ENCODE results near the gene ANOS1. TPM values are rescaled to one million over a fixed set of nuclear protein-coding genes. Genes with fewer than 3 reads are reported as not detected.

Gene ANOS1
- total RNA-seq, 1 donor from 2014 or later, result 1.7 TPM

GRCh38 chrX:8738588-8739189, 6.8 kb upstream of the ANOS1 start:
- TF ChIP-seq CTCF (IDR thresholded peaks at IDR 0.05), result peak; percentile 17 to 60 (median 48)
- peaks cover 4% of the 10 kb centered on the region for H3K27me3 ChIP-seq
- intact Hi-C loops (cut with DNase I), result loop anchor here (5.0 kb wide), 1 partner anchor 556 kb away; no protein-coding TSS in a partner anchor
- no peak overlapping the region for H3K27ac ChIP-seq
- DNase-seq (ENCODE audit: low spot score in 2 of 2), result no peak
- H3K4me1 ChIP-seq, result no peaks in the 10 kb centered on the region
- no peaks in the 10 kb centered on the region for H3K36me3 ChIP-seq
- H3K9me3 ChIP-seq, result no peaks in the 10 kb centered on the region
- no peak overlapping the region for H3K4me3 ChIP-seq

- no peak for TF ChIP-seq CTCF (IDR thresholded peaks at IDR 0.05)
- Histone ChIP-seq H3K4me1 (no peaks in the 10 kb centered on the region), H3K9me3 (no peaks in the 10 kb centered on the region), H3K27ac (no peak overlapping the region), H3K27me3 (peaks cover 4% of the 10 kb centered on the region), H3K4me3 (no peak overlapping the region), H3K36me3 (no peaks in the 10 kb centered on the region)
- intact Hi-C loops (cut with DNase I), result loop anchor here (1.0 to 5.0 kb wide), 2 partner anchors 556 to 741 kb away; no protein-coding TSS in a partner anchor
- no peak for DNase-seq (ENCODE audit: low spot score in 2 of 2)
Measured at GRCh38 chrX:8737883-8738282, 5.9 kb upstream of the ANOS1 start.

- H3K4me3 ChIP-seq, result peak overlapping the region; percentile 65 to 71
Measured at GRCh38 chrX:8730812-8731558, 952 bp downstream of the ANOS1 start.

GRCh38 chrX:8729811-8730210, 2.1 kb downstream of the ANOS1 start:
- H3K27ac ChIP-seq, result no peak overlapping the region
- DNase-seq (ENCODE audit: low spot score in 2 of 2), result no peak
- no peak for TF ChIP-seq CTCF (IDR thresholded peaks at IDR 0.05)
- intact Hi-C loops (cut with DNase I), result no loop called here
- H3K36me3 ChIP-seq, result no peaks in the 10 kb centered on the region
- peaks cover 0 to 4% of the 10 kb centered on the region in 2 donors for H3K4me1 ChIP-seq
- H3K4me3 ChIP-seq, result peak overlapping the region; percentile 65 to 71
- no peaks in the 10 kb centered on the region for H3K9me3 ChIP-seq
- no peaks in the 10 kb centered on the region for H3K27me3 ChIP-seq

More at GRCh38 chrX:8730812-8731558, 952 bp downstream of the ANOS1 start:
- Histone ChIP-seq H3K27me3 (no peaks in the 10 kb centered on the region), H3K9me3 (no peaks in the 10 kb centered on the region), H3K36me3 (no peaks in the 10 kb centered on the region), H3K4me1 (peaks cover 0 to 4% of the 10 kb centered on the region in 2 donors), H3K27ac (peak overlapping the region; percentile 11 to 28)
- TF ChIP-seq CTCF (IDR thresholded peaks at IDR 0.05), result no peak
- intact Hi-C loops (cut with DNase I), result no loop called here
- no peak for DNase-seq (ENCODE audit: low spot score in 2 of 2)

- Histone ChIP-seq H3K4me1 (peaks cover 0 to 4% of the 10 kb centered on the region in 2 donors), H3K36me3 (no peaks in the 10 kb centered on the region), H3K9me3 (no peaks in the 10 kb centered on the region), H3K4me3 (no peak overlapping the region), H3K27me3 (no peaks in the 10 kb centered on the region), H3K27ac (no peak overlapping the region)
- intact Hi-C loops (cut with DNase I), result no loop called here
- TF ChIP-seq CTCF (IDR thresholded peaks at IDR 0.05), result no peak
- no peak for DNase-seq (ENCODE audit: low spot score in 2 of 2)
Measured at GRCh38 chrX:8728932-8729535, 2.9 kb downstream of the ANOS1 start.

All from ascending aorta (tissue), 2 donors.